ENCODE measurements around the gene ACOD1.

Gene ACOD1

DNA sequence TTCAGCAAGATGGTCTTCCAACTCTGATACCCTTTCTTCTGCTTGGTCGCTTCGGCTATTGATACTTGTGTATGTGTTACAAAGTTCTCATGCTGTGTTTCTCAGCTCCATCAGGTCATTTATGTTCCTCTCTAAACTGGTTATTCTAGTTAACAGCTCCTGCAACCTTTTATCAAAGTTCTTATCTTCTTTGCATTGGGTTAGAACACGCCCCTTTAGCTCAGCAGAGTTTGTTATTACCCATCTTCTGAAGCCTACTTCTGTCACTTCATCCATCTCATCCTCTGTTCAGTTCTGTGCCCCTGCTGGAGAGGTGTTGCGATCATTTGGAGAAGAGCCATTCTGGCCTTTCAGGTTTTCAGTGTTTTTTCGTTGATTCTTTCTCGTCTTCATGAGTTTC, 18.7 kb downstream of the ACOD1 start:
- Histone ChIP-seq H3K36me3 (ENCODE audit: insufficient read depth, low read length) (no peaks in the 10 kb centered on the region), H3K4me1 (ENCODE audit: insufficient read depth, low read length) (no peaks in the 10 kb centered on the region), H3K9me3 (ENCODE audit: control insufficient read depth, insufficient read depth, low read length) (no peaks in the 10 kb centered on the region), H3K9ac (ENCODE audit: low read depth, low read length) (no peak overlapping the region)

DNA sequence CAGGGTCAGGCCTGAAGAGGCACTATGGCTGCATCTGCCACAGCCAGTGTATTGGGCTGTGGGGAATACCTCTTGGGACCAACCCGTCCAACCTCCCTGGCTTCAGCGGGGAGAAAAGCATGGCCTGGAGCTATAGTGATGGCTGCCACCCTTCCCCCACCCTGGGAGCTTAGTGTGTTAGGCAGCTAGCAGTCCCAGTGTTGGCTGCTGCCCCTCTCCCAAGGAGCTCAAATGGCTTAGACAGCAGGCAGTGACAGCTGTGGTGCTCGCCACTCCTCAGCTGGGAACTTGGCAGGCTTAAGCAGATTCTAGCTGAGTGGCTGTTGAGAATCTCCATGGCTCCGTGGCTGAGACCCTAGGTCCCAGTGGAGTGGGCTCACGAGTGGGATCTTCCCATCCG, 19.7 kb downstream of the ACOD1 start:
- Histone ChIP-seq H3K9ac (ENCODE audit: low read depth, low read length) (no peak overlapping the region), H3K36me3 (ENCODE audit: insufficient read depth, low read length) (no peaks in the 10 kb centered on the region), H3K4me1 (ENCODE audit: insufficient read depth, low read length) (no peaks in the 10 kb centered on the region), H3K9me3 (ENCODE audit: control insufficient read depth, insufficient read depth, low read length) (no peaks in the 10 kb centered on the region)

DNA sequence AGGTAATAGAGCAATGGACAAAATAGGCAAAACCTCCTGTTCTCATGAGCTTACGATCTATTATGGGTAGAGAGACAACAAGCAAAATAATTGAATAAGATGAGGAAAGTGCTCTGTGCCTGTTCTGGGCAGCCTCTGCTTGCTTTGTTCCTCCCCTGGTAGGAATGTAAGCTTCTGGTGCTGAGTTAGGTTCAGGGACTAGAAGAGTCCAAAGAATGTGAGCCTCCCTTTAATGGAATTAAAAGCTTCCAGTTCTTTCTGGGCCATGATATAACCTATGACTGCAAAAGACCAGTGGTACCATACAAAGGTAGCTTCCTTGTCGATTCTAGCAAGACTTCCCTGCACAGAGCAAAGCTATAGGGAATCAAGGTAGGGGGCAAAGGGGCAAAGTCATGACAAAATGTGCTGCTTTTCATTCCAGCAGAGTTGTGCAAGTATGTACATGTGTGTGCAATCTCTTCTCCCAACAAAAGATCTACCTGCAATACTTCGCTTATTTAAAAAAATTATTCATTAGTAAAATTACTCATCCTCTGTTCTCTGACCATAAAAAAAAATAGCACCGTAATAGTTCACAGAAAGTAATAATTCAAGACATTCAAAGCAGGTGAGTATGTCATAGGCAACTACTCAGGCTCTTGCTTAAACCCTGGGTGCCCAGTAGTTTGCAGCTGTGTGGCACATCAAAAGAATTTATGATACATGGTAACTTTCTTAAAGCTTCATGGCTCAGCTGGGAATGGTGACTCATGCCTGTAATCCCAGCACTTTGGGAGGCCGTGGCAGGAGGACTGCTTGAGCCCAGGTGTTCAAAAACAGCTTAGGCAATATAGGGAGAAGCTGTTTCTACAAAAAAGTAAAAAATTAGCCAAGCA, 21.4 kb downstream of the ACOD1 start:
- Histone ChIP-seq H3K9me3 (ENCODE audit: control insufficient read depth, insufficient read depth, low read length) (no peaks in the 10 kb centered on the region), H3K9ac (ENCODE audit: low read depth, low read length) (no peak overlapping the region), H3K36me3 (ENCODE audit: insufficient read depth, low read length) (no peaks in the 10 kb centered on the region), H3K4me1 (ENCODE audit: insufficient read depth, low read length) (no peaks in the 10 kb centered on the region)

DNA sequence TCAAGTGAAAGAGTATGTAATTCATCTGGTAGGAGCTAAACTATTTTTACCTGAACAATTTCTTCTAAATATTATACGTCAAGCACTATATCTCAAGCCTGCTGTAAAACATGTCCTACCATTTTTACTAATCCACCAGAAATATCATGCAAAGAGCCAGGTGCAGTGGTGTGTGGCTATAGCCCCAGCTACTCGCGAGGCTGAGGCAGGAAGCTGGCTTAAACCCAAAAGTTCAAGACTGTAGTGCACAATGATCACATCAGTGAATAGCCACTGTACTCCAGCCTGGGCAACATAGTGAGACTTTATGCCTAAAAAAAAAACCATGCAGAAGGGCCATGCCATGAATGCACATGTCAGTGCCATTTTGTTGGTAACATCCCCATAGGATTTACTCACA, 22.9 kb downstream of the ACOD1 start:
- Histone ChIP-seq H3K4me1 (ENCODE audit: insufficient read depth, low read length) (peaks cover 6% of the 10 kb centered on the region; the same call in 1 of the 2 replicates), H3K36me3 (ENCODE audit: insufficient read depth, low read length) (no peaks in the 10 kb centered on the region), H3K9ac (ENCODE audit: low read depth, low read length) (no peak overlapping the region), H3K9me3 (ENCODE audit: control insufficient read depth, insufficient read depth, low read length) (no peaks in the 10 kb centered on the region)

DNA sequence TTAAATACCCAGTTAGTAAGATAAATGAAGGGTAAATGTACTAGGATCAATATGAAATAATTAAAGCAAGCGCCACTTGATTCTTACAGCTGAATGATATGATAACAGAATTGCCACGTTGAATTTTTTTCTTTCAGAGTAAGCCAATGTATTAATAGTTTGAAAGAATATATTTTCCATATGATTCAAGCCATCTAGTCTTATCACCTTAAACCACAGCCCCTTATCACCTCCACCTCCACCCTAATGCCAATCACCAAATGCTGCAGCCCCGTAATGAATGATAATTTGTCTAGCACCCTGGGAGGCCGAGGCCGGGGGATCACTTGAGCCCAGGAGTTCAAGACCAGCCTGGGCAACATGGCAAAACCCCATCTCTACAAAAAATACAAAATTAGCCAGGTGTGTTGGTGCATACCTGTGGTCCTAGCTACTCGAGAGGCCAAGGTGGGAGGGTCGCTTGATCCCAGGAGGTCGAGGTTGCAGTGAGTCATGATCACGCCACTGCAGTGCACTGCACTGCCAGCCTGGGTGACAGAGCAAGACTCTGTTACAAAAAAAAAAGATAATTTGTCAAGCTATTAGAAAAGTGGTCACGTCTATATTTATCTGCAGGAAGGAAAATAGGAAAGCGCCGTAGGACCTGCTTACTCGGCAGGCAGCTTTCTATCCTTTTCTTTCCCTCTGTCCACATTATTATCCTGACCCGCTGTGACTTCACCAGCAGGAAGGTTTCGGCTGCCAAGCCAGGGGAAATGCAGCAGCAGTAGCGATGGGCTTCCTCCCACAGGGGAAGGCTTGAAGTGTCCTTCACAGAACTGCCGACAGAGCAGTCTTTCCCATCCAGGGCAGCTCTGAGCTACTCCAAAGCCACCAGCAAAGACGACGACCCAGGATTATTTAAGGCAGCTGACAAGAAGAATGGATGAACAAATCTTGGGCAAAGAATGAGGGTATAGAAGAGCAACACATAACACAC, 23.8 kb downstream of the ACOD1 start:
- Histone ChIP-seq H3K9ac (ENCODE audit: low read depth, low read length) (no peak overlapping the region), H3K9me3 (ENCODE audit: control insufficient read depth, insufficient read depth, low read length) (no peaks in the 10 kb centered on the region), H3K4me1 (ENCODE audit: insufficient read depth, low read length) (peaks cover 6% of the 10 kb centered on the region; the same call in 1 of the 2 replicates)

DNA sequence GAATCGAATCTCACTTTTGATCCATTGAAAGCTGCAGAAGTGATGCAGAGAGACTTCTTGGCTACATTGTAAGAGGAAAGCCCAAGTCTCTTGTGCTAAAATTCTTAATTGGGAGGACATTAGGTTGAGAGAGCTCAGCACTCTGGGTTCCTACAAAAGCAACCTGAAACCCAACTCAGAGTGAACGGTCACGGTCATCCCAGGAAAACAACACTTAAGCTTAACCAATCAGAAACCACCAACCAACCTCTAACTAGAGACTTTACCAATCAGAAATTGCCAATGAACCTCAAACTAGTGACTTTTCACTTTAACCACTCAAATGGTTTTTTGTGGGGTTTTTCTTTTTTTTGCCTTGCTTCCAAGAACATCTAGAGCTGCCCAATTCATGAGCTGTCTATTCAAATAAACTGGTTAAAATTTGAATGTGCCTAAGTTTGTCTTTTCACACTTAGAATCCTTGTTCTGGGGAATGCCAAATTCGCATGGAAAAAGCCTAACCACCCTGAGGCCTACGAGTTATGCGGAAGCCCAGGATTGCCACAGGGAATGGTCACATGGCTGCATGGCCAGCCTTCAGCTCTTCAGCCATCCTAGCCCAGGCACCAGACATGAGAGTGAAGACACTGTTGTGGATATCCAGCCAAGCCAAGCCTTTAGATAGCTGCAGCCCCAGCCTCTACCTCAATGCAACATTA, 25.8 kb downstream of the ACOD1 start:
- H3K9ac ChIP-seq (ENCODE audit: low read depth, low read length) = no peak overlapping the region
- no peaks in the 10 kb centered on the region for H3K9me3 ChIP-seq (ENCODE audit: control insufficient read depth, insufficient read depth, low read length)
- peaks cover 6% of the 10 kb centered on the region; the same call in 1 of the 2 replicates for H3K4me1 ChIP-seq (ENCODE audit: insufficient read depth, low read length)
- no peaks in the 10 kb centered on the region for H3K36me3 ChIP-seq (ENCODE audit: insufficient read depth, low read length)

More for the DNA sequence above, 23.8 kb downstream of the ACOD1 start:
- no peaks in the 10 kb centered on the region for H3K36me3 ChIP-seq (ENCODE audit: insufficient read depth, low read length)

DNA sequence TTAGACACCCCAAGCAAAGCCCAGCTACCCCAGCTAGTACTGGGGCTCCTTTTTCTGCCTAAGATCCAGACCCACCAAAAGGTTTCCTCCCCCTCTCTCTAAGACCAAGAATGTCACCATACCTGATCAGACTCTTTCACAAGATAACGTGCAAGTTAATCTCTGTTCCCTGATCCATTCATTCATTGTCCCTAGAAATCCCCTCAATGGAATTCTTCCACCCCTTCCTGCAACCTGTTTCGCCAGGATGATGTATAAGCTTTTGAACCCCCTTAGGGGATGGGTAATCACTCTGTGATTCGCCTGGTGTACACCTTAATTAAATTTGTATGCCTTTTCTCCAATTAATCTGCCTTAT, 26.3 kb downstream of the ACOD1 start:
- Histone ChIP-seq H3K9me3 (ENCODE audit: control insufficient read depth, insufficient read depth, low read length) (no peaks in the 10 kb centered on the region), H3K4me1 (ENCODE audit: insufficient read depth, low read length) (peaks cover 6% of the 10 kb centered on the region; the same call in 1 of the 2 replicates), H3K36me3 (ENCODE audit: insufficient read depth, low read length) (no peaks in the 10 kb centered on the region), H3K9ac (ENCODE audit: low read depth, low read length) (no peak overlapping the region)

DNA sequence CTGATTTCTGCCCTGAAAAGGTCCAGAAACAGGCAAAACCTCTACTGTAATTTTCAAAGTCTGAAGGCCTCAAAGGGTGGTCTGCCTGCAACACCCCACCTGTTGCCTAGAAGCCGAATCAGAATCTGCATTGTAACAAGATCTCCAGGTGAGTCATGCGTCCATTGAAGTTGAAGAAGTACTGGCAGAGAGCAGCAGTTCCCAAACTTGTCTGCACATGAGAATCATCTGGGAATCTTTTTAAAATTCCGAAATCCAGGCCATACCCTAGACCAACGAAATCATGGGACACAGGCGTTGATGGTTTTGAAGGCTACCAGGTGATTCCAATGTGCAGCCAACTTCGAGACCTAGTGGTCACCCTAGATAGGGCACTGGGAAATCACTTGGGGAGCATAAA, 27.6 kb downstream of the ACOD1 start:
- H3K36me3 ChIP-seq (ENCODE audit: insufficient read depth, low read length) = no peaks in the 10 kb centered on the region
- H3K9ac ChIP-seq (ENCODE audit: low read depth, low read length) = no peak overlapping the region
- H3K9me3 ChIP-seq (ENCODE audit: control insufficient read depth, insufficient read depth, low read length) = no peaks in the 10 kb centered on the region
- peaks cover 6% of the 10 kb centered on the region; the same call in 1 of the 2 replicates for H3K4me1 ChIP-seq (ENCODE audit: insufficient read depth, low read length)

DNA sequence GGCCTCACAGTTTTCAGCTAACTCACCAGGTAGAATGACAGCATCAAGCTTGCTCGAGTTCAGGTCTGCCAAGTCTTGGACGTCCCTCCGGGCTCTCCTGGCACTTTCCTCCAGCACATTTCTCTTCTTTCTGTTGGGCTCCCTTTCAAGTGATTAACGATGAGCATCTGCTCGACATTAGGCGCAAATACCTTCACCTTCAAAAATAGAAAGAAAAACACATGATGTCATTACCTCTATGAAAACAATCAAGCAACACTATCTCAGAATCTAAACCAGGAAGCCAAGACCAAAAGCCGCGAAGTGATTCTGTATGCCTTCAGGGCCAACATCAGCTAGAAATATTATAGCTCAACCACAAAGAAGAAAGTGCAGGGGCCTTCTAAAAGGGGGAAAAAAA, 28.2 kb downstream of the ACOD1 start:
- Histone ChIP-seq H3K36me3 (ENCODE audit: insufficient read depth, low read length) (no peaks in the 10 kb centered on the region), H3K4me1 (ENCODE audit: insufficient read depth, low read length) (peaks cover 6% of the 10 kb centered on the region; the same call in 1 of the 2 replicates), H3K9me3 (ENCODE audit: control insufficient read depth, insufficient read depth, low read length) (no peaks in the 10 kb centered on the region), H3K9ac (ENCODE audit: low read depth, low read length) (no peak overlapping the region)

DNA sequence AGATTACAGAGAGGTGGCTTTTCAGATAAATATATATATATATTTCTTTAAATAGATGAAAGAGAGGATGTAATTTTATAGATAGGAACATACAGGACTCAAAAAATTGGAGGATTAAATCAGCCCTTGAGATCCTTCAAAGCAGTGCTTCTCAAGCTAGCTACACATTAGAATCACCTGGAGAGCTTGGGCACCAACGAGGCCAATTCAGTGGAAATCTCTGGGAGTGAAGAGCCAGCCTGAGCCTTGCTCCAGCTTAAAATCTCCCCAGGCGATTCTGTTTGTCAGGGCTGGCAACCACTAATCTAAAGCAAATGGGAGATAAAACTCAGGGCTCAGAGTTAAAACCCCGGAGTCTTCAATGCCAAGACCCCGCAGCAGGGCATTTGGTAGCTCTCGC, 28.6 kb downstream of the ACOD1 start:
- no peaks in the 10 kb centered on the region for H3K9me3 ChIP-seq (ENCODE audit: control insufficient read depth, insufficient read depth, low read length)
- no peak overlapping the region for H3K9ac ChIP-seq (ENCODE audit: low read depth, low read length)
- H3K4me1 ChIP-seq (ENCODE audit: insufficient read depth, low read length) = peaks cover 6% of the 10 kb centered on the region; the same call in 1 of the 2 replicates

DNA sequence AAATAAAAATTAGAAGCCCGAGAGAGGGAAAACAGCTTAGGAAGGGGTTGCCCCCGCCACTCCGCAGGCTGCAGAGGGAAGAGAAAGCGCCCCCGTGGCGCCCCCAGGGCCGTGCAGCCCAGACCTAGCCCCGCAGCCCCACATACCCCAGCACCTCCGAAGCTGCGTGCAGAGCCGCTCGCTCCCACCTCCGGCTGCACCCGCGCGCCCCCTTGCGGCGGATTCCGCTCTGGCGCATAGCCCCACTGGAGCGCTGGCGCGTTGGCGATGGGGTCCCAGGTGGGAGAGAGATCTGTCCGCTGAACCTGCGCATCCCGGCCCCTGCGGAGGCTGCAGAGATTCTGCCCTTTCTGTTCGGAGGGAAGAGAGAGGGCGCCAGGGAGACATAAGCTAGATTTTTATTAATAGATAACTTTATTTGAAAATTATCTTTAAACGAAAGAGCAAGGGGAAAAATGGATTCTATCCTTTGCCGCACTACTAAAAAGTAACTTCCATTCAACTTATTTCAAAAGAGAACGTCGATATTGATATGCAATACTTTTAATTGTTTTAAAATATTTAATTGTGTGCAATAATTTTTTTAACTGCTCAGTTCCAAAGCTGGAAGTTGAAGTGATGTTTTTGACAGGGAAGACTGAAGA, 31.9 kb downstream of the ACOD1 start:
- no peak overlapping the region for H3K9ac ChIP-seq (ENCODE audit: low read depth, low read length)
- H3K4me1 ChIP-seq (ENCODE audit: insufficient read depth, low read length) = peaks cover 6% of the 10 kb centered on the region; the same call in 1 of the 2 replicates
- H3K9me3 ChIP-seq (ENCODE audit: control insufficient read depth, insufficient read depth, low read length) = no peaks in the 10 kb centered on the region; the same call in 1 of the 2 replicates
- no peaks in the 10 kb centered on the region for H3K36me3 ChIP-seq (ENCODE audit: insufficient read depth, low read length)

More for the DNA sequence above, 28.6 kb downstream of the ACOD1 start:
- no peaks in the 10 kb centered on the region for H3K36me3 ChIP-seq (ENCODE audit: insufficient read depth, low read length)

DNA sequence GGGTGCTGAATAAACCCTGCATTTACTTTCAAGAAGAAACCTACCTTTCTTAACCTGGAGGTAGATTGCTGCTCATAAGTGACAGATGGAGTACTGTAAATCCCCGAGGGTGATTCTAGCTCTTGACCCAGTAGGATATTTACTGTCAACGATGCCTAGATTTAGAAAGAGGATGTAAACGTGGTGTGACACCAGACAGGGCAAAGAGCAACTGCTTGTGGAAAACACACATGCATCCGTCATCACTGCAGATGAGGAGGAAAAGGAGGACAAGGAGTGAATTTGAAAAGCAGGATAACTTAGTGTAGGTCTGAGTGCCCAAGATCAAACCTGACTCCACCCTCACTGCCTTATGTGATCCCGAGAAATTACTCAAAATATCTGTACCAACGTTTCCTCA, 33.8 kb downstream of the ACOD1 start:
- Histone ChIP-seq H3K36me3 (ENCODE audit: insufficient read depth, low read length) (no peaks in the 10 kb centered on the region), H3K4me1 (ENCODE audit: insufficient read depth, low read length) (no peaks in the 10 kb centered on the region), H3K9me3 (ENCODE audit: control insufficient read depth, insufficient read depth, low read length) (no peaks in the 10 kb centered on the region; the same call in 1 of the 2 replicates), H3K9ac (ENCODE audit: low read depth, low read length) (no peak overlapping the region)

DNA sequence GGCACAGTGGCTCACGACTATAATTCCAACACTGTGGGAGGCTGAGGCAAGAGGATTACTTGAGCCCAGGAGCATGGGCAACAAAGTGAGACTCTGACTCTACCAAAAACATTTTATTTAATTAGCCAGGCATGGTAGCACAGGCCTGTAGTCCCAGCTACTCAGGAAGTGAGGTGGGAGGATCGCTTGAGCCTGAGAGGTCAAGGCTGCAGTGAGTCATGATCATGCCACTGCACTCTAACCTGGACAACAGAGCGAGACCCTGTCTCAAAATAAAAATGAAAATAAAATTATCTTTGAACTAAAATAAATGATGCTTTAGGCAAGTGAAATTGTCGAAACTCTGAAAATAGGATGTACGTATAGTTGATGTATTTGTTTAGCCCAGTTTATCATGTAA, 35.4 kb downstream of the ACOD1 start:
- Histone ChIP-seq H3K9ac (ENCODE audit: low read depth, low read length) (no peak overlapping the region), H3K9me3 (ENCODE audit: control insufficient read depth, insufficient read depth, low read length) (no peaks in the 10 kb centered on the region; the same call in 1 of the 2 replicates), H3K36me3 (ENCODE audit: insufficient read depth, low read length) (no peaks in the 10 kb centered on the region)

More for the DNA sequence above, 35.4 kb downstream of the ACOD1 start:
- no peaks in the 10 kb centered on the region for H3K4me1 ChIP-seq (ENCODE audit: insufficient read depth, low read length)
